Central memory CD4-positive, alpha-beta T cell (primary cell): ENCODE measurements around the gene ADAMTS8.

Experiments
- DNase-seq: peaks from one replicate; pipeline ENCODE4 v3.0.0; 2022

The ADAMTS8 gene

DNA sequence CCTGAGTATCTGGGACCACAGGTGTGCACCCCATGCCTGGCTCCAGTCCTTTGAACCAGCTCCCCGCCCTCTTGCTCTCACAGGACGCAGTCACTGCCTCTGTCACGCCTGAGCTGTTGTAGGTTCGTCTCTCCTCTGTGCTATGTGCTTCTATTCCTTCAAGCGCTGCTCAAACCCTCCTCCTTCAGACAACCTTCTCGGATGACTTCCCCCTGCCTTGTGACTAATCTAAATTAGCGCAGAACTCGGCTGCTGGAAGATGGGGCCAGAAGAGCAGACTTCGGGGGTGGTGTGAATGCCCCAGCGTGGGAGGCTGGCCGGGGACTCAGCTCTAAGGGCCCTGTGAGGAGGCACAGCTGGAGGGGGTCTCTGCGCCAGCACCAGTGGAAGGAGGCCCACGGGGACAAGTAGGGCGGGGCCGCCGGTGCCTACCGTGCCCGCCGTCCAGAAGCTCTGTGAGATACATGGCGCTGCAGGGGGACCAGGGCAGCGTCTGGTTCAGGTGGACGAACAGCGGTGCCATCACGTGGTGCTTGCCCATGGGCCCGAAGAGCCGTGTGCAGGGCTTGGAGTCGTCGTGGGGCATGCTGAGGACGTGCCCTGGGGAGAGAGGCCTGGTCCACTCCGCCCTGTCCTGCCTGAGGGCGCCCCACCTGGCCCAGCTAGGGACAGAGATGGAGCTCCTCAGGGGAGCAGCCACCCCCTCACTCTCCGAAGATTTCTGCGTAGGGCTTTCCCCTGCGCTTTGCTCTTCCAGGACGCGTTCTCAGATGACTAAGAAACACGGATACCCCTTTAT is 12.5 kb downstream of the ADAMTS8 start:
- no peak for DNase-seq

DNA sequence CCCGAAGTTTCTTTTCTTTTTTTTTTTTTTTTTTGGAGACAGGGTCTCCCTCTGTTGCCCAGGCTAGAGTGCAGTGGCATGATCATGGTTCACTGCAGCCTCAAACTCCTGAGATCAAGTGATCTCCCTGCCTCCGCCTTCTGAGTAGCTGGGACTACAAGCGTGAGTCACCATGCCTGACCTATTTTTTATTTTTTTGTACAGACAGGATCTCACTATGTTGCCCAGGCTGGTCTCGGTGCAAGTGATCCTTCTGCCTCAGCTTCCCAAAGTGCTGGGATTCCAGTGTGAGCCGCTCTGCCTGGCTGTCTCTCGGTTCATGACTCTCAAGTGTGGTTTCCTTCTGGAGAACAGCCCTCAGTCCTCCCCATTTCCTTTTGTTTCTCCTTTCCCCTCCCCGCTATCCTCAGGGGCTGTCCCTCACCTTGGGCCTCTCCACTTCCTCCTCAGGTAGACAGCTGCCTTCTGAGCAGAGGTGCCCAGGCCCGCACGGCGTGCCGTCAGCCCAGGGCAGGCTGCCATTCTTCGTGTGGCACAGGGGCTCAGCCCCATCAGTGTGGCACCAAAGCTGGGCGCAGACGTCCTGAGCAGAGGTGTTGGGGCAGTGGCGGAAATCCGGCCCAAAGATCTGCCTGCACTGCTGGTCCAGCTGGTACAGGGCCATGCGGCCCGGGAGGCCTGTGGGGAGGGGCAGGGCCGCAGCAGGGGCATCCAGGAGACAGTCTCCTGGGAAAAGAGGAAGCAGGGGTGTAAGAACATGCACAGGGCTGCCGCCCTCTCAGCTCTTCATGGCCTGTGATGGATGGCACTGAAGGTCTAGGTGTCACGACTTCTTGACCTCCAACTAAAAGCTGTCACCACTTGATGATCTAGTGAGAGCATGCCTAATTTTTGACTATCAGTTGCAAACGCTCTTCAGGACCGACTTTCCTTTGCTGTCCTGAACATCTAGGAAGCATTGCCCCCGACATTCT is 14.0 kb downstream of the ADAMTS8 start:
- no peak for DNase-seq

DNA sequence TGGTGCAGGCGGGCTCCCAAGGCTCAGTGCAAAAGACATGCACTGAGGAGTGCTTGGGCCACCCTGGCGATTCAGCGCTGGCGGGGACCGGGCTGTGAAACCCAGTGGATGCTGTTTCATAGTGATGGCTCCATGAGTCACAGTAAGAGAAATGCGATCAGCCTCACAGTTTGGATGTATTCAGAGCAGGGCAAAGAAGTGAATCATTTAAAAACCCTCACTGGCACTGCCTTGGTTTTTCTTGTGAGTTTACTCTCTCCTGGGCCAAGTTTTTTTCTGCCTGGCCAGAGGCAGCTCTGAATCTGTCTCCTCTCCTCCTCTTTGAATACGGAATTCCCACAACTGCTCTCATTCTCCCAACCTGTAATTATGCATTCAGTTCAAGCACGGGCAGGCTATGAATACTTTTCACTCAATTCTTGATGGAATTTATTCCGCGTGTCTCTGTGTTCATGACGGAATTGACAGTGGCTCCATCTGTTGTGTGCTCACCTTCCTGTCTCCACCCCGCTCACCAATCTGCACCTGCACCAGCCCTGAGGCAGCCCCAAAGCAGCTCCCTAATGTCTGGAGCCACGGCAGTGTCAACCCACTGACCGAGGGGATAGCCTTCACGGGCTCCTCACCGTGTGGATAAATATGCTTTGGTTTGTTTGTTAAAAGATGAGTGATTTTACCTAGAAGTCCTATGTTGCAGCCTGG is 14.9 kb downstream of the ADAMTS8 start:
- no peak for DNase-seq

DNA sequence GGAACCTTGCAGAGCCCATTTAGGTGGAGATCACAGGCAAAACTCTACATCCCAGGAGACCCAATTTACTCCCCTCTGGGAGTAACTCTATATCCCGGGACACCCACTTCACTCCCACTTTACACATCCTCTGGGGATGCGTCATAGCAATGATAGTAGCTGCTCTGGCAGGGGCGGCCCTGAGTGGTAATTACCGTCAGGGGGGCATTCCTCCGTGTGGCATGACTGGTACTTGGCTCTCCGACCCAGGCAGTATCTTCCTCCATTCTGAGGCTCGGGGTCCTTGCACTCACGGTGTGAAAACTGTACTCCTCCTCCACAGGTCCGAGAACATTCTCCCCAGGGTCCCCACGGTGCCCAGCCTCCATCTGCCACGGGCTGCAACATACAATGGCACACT is 17.2 kb downstream of the ADAMTS8 start:
- DNase-seq = no peak

DNA sequence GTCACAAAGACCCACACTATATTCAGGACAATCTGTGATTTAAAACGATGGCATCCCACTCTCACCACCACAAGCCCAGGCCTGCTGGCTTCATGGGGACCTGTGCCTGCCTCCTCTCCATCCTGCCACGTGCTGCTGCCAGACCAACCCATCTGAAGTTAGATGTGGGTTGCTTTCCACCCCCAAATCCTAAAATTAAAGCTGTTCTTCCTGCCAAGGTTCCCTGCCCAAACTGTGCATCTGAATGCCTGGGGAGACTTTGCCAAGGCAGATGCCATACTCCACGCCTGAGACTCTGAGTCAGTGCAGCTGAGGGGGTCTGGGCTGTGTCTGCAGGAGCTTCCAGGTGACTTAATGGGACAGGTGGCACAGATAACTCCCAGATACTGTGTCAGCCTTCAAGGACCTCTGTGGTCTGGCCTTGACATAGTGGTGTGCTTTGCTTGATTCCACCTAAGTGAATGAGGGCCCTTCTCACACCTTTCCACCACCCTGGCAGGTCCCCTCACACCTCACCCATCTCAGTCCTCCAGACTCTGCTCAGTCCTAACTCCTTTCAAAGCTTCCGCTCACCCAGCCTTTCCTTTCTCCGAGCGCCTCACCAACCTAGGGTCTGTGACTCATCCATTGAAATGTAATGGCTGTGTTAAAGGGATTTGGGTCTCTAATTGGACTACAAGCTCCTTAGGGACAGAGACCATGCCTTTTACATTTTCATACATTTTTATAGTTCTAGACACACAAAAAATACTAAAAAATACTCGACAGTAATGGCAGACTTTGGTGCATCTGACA is 18.6 kb downstream of the ADAMTS8 start:
- no peak for DNase-seq

DNA sequence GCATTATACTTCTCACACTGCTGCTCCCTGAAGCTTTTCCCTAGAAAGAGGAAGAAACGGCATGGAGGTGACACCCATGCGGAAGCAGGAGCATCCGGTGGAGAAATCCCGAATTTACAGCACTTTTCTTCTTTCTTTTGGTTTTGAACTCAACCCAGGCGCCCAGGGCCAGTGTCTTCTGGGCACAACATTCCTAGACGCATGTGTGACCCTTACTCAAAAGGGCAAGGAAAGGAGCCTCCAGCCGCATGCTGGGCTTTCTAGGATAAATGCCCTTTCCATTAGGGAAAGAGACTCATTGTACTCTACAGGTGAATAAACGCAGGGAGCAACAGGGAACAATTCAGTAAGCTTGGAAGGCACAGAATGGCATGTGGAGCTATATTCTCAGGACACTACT is 19.5 kb downstream of the ADAMTS8 start:
- no peak for DNase-seq

DNA sequence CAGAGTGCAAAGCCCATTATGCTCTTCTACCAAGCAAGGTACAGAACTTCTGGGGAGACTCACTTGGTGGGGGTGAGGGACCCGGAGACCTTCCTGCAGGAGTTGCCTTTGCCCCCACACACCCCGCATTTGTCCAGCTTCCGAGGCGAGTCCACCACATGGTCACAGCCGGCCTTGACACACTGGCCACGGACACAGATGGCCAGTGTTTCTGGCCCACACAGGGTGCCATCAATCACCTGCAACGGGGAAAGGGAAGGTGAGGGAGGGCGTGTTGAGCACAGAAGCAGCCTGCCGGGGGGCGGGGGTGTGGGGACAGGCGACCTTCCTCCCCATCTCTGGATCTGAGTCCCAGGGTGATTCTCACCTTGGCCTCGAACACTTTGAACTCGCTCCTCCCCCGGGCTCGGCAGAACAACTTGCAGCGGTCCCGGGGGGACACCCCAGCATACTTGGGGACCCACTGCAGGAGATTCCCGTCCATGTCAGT is 20.0 kb downstream of the ADAMTS8 start:
- DNase-seq = no peak

DNA sequence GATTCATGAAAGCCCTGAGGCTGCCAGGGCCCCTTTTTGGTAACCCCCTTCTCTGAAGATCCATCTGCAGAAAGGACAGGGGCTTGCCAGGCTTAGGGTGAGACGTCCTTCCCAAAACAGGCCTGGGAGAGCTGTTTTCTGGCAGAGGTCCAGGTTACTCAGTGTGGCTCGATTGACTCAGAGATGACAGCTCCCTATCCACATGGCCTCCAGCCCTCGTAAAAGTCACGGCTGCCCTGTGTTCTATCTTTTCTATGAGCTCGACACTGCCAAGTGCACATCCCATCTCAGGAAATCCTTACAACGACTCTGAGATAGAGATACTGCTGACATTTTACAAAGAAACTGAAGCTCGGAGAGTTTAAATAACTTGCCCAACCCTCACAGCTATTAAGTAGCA is 20.4 kb downstream of the ADAMTS8 start:
- DNase-seq = no peak

DNA sequence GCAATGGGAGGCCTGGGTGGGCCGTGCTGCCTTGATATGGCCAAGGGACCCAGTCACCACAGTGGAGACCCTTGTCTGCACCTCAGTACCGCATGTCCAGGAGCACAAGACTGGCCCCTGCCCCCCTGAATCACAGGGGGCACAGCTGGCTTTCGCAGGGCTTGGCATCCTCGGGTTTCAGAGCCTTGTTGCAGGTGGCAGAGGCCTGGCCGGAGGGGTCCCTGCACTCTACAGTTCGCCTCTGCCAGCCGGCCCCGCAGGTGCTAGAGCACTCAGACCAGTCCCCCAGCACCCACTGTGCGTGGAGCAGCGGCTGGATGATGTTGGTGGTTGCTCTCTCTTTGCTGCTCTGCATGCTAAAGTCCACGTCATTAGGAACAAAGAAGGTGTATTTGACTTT is 23.0 kb downstream of the ADAMTS8 start:
- DNase-seq = no peak

DNA sequence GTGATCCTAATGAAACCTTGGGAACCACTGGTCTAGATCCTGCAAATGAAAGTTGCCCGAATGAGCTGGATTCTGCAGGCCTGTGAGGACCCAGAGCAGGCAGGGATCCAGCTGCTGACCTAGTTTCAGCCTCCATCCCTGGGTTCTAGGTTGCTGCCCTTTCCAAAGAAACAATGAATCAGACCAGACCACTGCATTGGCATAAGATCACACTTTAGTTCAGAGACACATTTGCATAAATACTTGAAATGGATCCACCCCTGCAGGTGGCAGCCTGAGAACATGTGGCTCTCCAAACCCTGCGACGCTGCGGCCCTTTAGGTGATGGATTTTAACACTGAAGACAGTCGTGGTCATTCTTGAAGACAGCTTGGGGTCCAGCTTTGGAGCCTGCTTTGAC is 23.7 kb downstream of the ADAMTS8 start:
- DNase-seq = no peak

DNA sequence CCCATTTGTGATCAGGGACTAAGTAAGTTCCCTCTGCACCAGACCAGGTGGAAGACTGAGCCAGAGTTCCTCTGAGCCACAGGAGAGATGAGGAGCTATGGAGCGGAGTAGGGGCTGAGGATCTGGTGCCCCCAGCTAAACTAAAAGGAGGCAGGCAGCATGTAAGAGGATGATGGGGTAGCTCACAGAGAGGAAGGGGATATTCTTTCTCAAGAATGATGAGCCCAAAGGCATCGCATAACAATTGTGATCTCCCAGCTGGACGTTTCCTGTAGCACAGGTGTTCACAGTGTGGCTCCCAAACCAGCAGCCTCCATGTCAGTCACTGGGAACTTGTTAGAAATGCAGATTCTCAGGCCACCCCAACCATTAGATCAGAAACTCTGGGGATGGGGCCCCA is 24.4 kb downstream of the ADAMTS8 start:
- DNase-seq = no peak

DNA sequence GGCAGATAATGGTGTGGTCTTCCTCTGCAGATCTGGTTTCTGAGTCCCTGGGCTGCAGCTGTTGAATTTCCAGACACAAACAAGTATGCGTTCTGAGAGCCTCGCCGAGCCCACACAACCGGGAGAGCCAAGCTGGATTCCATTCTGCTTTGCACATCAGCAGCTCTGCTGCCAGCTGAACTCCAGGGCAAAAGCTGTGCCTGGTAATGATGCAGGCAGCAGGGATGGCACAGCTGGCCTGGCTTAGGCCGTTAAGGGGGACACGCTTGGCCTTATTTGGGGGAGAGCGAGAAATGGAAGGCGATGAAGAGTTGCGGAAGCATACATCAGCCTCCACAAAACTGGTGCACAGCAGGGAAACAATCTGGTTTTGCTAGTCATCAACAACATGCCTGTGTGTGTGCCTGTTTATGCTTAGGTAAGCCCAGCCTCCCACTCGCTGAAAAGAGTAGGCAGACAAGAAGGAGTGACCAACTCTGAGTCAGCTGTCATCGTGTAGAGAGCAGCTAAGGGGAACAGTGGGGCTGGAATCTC is 25.1 kb downstream of the ADAMTS8 start:
- no peak for DNase-seq

DNA sequence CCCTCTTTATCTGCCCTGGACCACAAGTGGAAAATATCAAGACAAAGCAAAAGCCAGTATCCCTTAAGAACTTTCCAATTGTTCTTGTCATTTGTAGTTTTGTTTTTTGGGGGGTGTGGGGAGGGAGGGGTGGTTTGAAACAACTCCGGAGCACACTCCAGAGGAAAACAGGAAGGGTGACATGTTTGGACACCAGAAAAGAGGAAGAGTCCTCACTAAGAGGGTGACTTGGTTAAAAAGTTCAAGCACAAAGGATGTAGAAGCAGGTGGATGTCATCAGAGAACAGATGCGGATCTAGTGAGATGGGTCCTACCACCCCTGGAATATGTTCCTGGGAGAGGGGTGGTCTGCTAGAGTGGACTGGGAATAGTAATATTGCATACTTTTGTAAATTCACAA is 25.8 kb downstream of the ADAMTS8 start:
- DNase-seq = no peak

DNA sequence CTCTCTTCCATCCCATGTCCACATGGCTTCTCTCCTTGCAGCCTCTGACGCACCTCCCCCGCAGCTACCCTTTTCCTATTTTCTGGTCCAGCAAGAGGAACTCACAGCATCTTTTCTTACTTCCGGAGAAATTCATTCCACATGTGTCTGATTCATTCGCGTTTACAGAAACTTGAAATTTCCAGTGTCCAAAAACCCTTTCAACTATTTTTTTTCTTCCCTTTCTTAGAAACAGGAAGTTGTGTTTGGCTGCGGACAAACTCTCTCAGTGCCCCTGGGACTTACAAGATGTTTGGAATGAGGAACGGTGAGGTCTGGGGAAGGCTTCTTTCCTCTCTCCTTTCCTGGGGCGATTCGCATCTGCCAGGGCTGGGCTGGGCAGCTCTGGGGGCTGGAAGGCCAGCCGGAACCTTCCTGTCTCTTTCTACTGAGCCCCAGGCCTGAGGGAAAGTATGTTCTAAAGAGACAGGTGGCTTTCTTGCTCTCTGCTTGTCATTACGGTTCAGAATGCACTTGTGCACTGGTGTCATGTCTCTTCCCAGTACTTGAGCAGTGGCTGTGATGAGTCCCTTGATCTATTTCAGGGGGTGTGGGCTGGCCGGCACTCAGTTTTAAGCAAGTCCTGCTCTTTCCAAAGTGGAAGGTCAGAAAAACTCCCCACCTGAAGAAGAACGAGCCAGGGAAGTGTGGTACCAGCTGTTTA is 27.5 kb downstream of the ADAMTS8 start:
- no peak for DNase-seq

DNA sequence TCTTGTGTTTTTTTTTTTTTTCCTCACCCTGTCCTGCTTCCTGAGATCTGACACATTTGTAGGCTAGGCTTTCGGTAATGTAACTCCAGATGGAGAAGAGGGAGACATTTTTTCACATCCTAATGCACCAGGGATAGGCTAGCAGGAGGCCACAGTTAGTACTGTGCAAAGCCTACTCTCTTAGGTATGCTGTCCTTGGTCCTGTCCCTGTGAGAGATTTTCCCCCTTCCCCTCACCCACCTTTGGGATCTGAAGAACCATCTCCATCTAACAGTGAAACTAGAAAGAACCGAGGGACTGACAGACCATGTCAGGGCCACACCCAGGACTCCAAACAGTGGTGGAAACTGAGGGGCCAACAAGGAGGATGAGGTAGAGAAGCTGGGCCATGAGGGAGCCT is 29.2 kb downstream of the ADAMTS8 start:
- DNase-seq = no peak

DNA sequence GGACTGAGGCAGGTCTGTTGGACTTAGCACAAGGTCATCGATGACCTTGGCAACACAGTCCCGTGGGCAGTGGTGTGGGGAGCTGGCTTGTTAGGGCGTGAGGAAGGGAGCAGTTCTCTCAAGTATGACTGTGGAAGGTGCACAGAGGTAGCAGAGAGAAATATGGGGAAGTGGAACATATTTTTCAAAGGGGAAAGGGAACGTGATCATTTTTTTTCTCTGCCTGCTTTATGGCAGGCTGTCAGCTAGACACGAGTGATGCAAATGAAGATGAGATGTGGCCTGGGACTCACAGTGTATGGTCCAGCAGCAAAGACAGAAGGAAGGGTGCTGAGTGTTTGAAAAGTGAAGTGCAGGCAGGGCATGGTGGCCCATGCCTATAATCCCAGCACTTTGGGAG is 30.6 kb downstream of the ADAMTS8 start:
- DNase-seq = no peak

DNA sequence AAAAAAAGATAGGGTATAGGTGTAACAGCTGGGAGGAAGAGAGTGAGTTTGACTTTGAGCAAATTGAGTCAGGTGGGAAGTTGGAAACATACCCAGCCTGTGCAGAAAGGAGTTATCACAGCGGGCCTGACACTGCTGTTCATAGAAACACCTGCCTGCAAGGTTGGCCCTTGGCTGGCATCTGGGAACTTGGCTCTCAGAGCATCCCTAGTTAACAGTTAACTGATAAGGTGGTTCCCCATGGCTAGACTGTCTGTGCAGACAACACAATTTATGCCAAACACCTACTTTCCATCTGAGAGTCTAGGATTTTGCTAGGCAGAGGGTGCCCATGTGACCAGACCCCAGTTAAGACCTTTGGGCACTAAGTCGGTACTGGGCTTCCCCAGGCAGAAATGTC is 31.4 kb downstream of the ADAMTS8 start:
- DNase-seq = no peak

DNA sequence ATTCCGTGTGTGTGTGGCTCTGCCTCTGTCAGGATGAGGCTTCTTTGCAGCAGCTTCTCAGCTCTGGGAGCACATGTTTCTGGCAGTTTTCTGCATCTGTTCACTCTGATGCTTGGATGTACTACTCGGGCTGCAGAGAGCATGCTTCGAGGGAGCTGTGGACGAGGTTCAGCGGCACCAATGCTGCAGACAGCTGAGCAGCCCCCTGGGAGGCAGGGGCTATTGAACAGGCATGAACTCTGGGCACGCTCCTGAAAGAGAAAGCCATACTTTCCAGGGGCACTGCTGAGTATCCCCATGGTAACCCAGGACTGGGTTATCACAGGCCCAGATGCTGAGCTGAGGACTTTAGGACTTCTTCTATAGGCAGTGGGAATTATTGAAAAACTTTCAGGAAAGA is 33.8 kb downstream of the ADAMTS8 start:
- no peak for DNase-seq

DNA sequence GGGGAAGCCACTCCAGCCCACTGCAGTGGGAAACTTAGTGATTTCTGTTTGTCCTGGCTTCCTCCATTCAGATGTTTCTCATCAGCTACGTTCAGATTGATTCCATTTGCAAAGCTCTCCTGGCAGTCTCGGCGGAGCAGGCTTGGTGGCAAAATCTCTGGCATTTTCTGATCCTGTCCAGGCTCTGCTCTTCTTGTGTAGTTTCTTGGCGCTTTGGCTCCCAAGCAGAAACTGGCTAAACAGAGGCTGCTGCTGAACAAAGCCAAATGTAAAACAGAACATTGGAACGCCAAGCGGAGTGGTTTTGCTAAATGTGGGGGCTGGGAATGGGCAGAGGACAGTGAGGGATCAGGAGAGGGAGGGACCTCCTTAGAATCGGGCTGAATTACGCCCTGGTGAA is 36.7 kb downstream of the ADAMTS8 start:
- no peak for DNase-seq

DNA sequence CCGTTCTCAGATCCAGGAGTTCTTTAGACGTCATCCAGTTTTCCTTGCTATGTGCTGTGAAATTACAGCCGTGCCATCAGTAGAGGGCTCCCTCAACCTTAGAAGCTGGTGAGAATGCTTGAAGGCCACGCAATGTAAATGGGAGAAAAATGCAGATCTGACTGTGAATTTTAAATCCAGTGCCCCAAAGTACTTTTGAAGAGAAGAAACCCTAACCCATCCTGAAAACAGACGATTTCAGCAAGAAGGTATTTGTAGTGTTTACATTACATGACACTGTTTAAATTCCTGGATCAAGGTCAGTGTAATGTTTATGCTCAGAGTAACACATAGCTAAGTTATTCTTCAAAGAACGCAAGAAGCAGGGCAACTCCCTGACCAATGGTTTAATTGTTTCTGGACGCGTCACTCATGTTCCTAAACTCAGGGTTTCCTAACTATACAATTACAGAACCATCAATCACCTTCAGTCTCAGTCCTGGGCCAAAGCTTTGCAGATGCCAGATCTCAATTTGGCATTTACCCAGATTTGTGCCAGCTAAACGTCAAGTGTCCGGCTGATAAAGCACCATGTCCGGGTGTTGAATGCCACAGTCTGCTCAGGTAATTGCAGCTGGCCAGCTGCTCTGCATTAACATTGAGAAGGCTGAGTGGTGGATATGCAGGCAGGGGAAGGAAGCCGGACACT is 38.2 kb downstream of the ADAMTS8 start:
- DNase-seq = no peak
